Adipose tissue (tissue), 3 donors: ENCODE results near the gene VRK3. TPM values are rescaled to one million over a fixed set of nuclear protein-coding genes. Genes with fewer than 3 reads are reported as not detected.

ENCODE experiments used
- H3K27ac ChIP-seq: one replicate; pipeline ENCODE4 v1.5.1; 2013; ENCODE audit warnings: low read depth, low read length
- WGBS, 3 donors: extraction: QIAGEN DNeasy Blood & Tissue Kit; methylation state at CpG; one replicate each; pipeline ENCODE4 v1.1.7; 2013; 5-methylcytosine and 5-hydroxymethylcytosine counted together
- polyA plus RNA-seq, 3 donors: library from polyadenylated mRNA; stranded (reverse); fragments of 200-250 nt; gene quantifications; one replicate each; pipeline ENCODE4 v1.2.3, GENCODE V29; 2013
- donor health status: healthy with polysubstance abuse.
- donor health status: Bipolar disorder and iron deficiency.
- donor health status: healthy.

The VRK3 gene
- polyA plus RNA-seq, 3 donors, result 20.0 to 25.9 (median 25.6) TPM

DNA sequence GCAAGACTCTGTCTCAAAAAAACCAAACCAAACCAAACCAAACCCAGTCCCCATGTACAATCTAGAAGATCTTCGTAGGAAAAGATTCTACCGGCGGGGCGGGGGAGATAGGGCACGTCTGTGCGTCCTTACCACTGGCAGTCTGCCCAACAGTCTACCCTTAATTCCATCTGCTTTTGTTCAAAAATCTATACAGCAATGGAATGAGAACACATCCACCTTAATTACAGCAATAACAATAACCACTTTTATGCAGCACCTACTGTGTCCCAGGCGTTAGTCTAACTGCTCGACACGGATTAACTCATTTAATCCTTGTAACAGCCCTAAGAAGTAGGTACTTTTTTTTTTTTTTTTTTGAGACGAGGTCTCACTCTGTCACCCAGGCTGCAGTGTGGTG lies 98.7 kb downstream of the VRK3 start:
- no peak overlapping the region for H3K27ac ChIP-seq
- WGBS, 3 donors, result 91 to 93% (median 93%) methylated on average over 10 of the region's 10 CpGs

Other genes starting within 250 kb of the VRK3 start
- 10 to 100 TPM; 19.3 to 21.8 (median 20.9) TPM for gene FUZ, start 212.1 kb downstream of the VRK3 start, polyA plus RNA-seq
- 10 to 100 TPM; 21.8 to 38.8 (median 22.4) TPM for gene MED25, start 207.1 kb downstream of the VRK3 start, polyA plus RNA-seq
- gene PTOV1, start 174.2 kb downstream of the VRK3 start, polyA plus RNA-seq, result 10 to 100 TPM; 69.1 to 76.8 (median 73.5) TPM
- 10 to 100 TPM; 29.7 to 50.9 (median 45.8) TPM for gene PNKP, start 157.8 kb downstream of the VRK3 start, polyA plus RNA-seq
- gene AKT1S1, start 148.0 kb downstream of the VRK3 start, polyA plus RNA-seq, result 10 to 100 TPM; 21.6 to 43.5 (median 41.7) TPM
- gene TBC1D17, start 147.7 kb downstream of the VRK3 start, polyA plus RNA-seq, result 10 to 100 TPM; 35.7 to 46.6 (median 37.0) TPM
- 1 to 10 TPM in 1 of 3 donors, under 1 TPM in 1, not detected in 1; 0.63 to 1.5 TPM for gene IL4I1, start 128.5 kb downstream of the VRK3 start, polyA plus RNA-seq
- 10 to 100 TPM; 37.0 to 77.0 (median 41.7) TPM for gene ATF5, start 96.2 kb downstream of the VRK3 start, polyA plus RNA-seq
- gene NUP62, start 95.9 kb downstream of the VRK3 start, polyA plus RNA-seq, result 10 to 100 TPM; 15.0 to 22.3 (median 16.4) TPM
- 1 to 10 TPM in 2 of 3 donors, under 1 TPM in 1; 0.35 to 3.2 (median 1.9) TPM for gene SIGLEC11, start 64.2 kb downstream of the VRK3 start, polyA plus RNA-seq
- 1 to 10 TPM; 2.1 to 2.5 (median 2.4) TPM for gene ZNF473, start 633 bp upstream of the VRK3 start, polyA plus RNA-seq
- gene IZUMO2, start 137.9 kb upstream of the VRK3 start, polyA plus RNA-seq, result not detected
- gene MYH14, start 178.2 kb upstream of the VRK3 start, polyA plus RNA-seq, result 10 to 100 TPM; 20.6 to 42.6 (median 21.9) TPM